ENCODE results near the gene RERE.

GRCh38 chr1:8763888-8764287 lies 53.6 kb downstream of the RERE start:
- no peak for TF ChIP-seq EZH2 (IDR thresholded peaks at IDR 0.05)
- no peak for TF ChIP-seq POLR2AphosphoS5 (IDR thresholded peaks at IDR 0.05; ENCODE audit: borderline replicate concordance, low read depth, low read length)
- TF ChIP-seq FOXP2 (optimal IDR thresholded peaks at IDR 0.05; ENCODE audit: control extremely low read depth, extremely low read length, insufficient read depth), result no peak

All from SK-N-MC (cell line).